ENCODE results near the gene CLCN3. TPM values are rescaled to one million over a fixed set of nuclear protein-coding genes. Genes with fewer than 3 reads are reported as not detected.

CLCN3 gene
- polyA plus RNA-seq, 3 donors = 5.3 to 7.8 (median 5.4) TPM

DNA sequence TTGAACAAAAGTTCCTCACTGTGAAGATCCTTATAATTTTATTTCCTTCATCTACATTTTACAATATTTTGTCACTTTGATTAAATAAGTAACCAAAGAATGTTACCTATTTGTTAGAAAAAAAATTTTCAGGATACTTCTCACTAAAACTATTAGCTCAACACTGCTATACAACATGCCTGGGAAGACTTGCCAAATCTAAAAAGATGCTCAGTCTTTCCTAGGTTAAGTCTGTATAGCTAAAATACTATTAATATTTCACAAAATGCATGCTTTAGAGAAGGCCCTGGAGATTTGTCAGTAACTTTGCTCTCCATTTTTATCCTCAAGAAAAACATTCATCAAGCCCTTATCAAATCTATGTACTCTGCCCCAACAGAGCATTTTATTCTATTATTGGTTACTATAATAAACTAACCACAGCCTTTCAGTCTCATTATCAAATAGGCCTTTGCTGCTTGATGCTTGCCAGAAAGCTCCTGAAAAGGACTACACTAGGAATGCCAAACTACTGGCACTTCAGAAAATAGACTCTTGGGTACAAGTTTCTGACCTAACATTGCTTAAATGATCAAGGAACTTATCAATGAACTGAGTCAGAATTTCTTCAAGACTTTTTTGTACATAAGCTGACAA lies 25.7 kb upstream of the CLCN3 start:
- Histone ChIP-seq H3K9me3 (replicated peaks in 1 of 2; ENCODE audit: control insufficient read depth in 1 of 2, insufficient read depth in 1 of 2, low read length in 2 of 2) (no peaks in the 10 kb centered on the region), H3K79me2 (ENCODE audit: insufficient read depth, low read length) (no peaks in the 10 kb centered on the region), H4K20me1 (ENCODE audit: insufficient read depth, low read length) (no peaks in the 10 kb centered on the region), H3K27ac (ENCODE audit: low read depth in 1 of 2, low read length in 2 of 2) (no peak overlapping the region), H3K27me3 (ENCODE audit: control insufficient read depth in 2 of 2, insufficient read depth in 2 of 2, low read length in 2 of 2) (no peaks in the 10 kb centered on the region), H3K9ac (ENCODE audit: insufficient read depth, low read length, poor library complexity, severe bottlenecking) (no peak overlapping the region), H3K4me3 (replicated peaks in 1 of 3; ENCODE audit: low read depth in 2 of 3, low read length in 3 of 3) (no peak overlapping the region), H3K4me2 (replicated peaks; ENCODE audit: extremely low read depth, low read length, poor library complexity, severe bottlenecking) (no peak overlapping the region), H3K4me1 (ENCODE audit: control insufficient read depth in 1 of 2, insufficient read depth in 2 of 2, low read length in 2 of 2) (no peaks in the 10 kb centered on the region), H2AFZ (ENCODE audit: insufficient read depth, low read depth, low read length, poor library complexity, severe bottlenecking) (no peak overlapping the region), H3K36me3 (replicated peaks in 1 of 2; ENCODE audit: control insufficient read depth in 1 of 2, insufficient read depth in 2 of 2, low read length in 2 of 2) (peaks cover 6 to 8% of the 10 kb centered on the region in 2 donors)
- H3K4me1 Mint-ChIP-seq = no peaks in the 10 kb centered on the region
- intact Hi-C loops (cut with micrococcal nuclease) = no loop called here
- H3K4me3 Mint-ChIP-seq = no peak overlapping the region
- H3K36me3 Mint-ChIP-seq = peaks cover 28 to 31% of the 10 kb centered on the region in 2 donors
- DNase-seq = no peak
- TF ChIP-seq, protein P1, sequence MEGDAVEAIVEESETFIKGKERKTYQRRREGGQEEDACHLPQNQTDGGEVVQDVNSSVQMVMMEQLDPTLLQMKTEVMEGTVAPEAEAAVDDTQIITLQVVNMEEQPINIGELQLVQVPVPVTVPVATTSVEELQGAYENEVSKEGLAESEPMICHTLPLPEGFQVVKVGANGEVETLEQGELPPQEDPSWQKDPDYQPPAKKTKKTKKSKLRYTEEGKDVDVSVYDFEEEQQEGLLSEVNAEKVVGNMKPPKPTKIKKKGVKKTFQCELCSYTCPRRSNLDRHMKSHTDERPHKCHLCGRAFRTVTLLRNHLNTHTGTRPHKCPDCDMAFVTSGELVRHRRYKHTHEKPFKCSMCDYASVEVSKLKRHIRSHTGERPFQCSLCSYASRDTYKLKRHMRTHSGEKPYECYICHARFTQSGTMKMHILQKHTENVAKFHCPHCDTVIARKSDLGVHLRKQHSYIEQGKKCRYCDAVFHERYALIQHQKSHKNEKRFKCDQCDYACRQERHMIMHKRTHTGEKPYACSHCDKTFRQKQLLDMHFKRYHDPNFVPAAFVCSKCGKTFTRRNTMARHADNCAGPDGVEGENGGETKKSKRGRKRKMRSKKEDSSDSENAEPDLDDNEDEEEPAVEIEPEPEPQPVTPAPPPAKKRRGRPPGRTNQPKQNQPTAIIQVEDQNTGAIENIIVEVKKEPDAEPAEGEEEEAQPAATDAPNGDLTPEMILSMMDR (IDR thresholded peaks at IDR 0.05) = no peak
- no peaks in the 10 kb centered on the region for H3K9me3 Mint-ChIP-seq
- H3K27me3 Mint-ChIP-seq (ENCODE audit: low read depth in 3 of 3) = no peaks in the 10 kb centered on the region
- H3K27ac Mint-ChIP-seq = no peak overlapping the region

GRCh38 chr4:169601016-169601771 lies 19.2 kb upstream of the CLCN3 start:
- peaks cover 12 to 20% of the 10 kb centered on the region in 2 donors for H3K36me3 ChIP-seq (replicated peaks in 1 of 2; ENCODE audit: control insufficient read depth in 1 of 2, insufficient read depth in 2 of 2, low read length in 2 of 2)
- Mint-ChIP-seq H3K36me3 (peaks cover 32 to 36% of the 10 kb centered on the region in 2 donors), H3K27me3 (ENCODE audit: low read depth in 3 of 3) (no peaks in the 10 kb centered on the region), H3K4me1 (peaks cover 5% of the 10 kb centered on the region), H3K4me3 (no peak overlapping the region), H3K9me3 (no peaks in the 10 kb centered on the region), H3K27ac (peak overlapping the region in 1 of 7 donors; percentile 30)
- TF ChIP-seq, protein P1 (IDR thresholded peaks at IDR 0.05) = no peak
- H3K9me3 ChIP-seq (replicated peaks in 1 of 2; ENCODE audit: control insufficient read depth in 1 of 2, insufficient read depth in 1 of 2, low read length in 2 of 2) = no peaks in the 10 kb centered on the region
- no peak overlapping the region for H3K4me3 ChIP-seq (replicated peaks in 1 of 3; ENCODE audit: low read depth in 2 of 3, low read length in 3 of 3)
- intact Hi-C loops (cut with micrococcal nuclease) = no loop called here
- no peak overlapping the region for H3K9ac ChIP-seq (ENCODE audit: insufficient read depth, low read length, poor library complexity, severe bottlenecking)
- no peak overlapping the region for H3K4me2 ChIP-seq (replicated peaks; ENCODE audit: extremely low read depth, low read length, poor library complexity, severe bottlenecking)
- H2AFZ ChIP-seq (ENCODE audit: insufficient read depth, low read depth, low read length, poor library complexity, severe bottlenecking) = no peak overlapping the region
- no peaks in the 10 kb centered on the region for H3K4me1 ChIP-seq (ENCODE audit: control insufficient read depth in 1 of 2, insufficient read depth in 2 of 2, low read length in 2 of 2)
- H3K27ac ChIP-seq (ENCODE audit: low read depth in 1 of 2, low read length in 2 of 2) = no peak overlapping the region
- no peak for DNase-seq
- no peaks in the 10 kb centered on the region for H3K79me2 ChIP-seq (ENCODE audit: insufficient read depth, low read length)
- H4K20me1 ChIP-seq (ENCODE audit: insufficient read depth, low read length) = no peaks in the 10 kb centered on the region
- H3K27me3 ChIP-seq (ENCODE audit: control insufficient read depth in 2 of 2, insufficient read depth in 2 of 2, low read length in 2 of 2) = no peaks in the 10 kb centered on the region

All from CD14-positive monocyte (primary cell).